Sciatic nerve (tissue), 2 donors: Measurements from ENCODE around the gene RAI1. TPM values are rescaled to one million over a fixed set of nuclear protein-coding genes. Genes with fewer than 3 reads are reported as not detected.
A peak's percentile ranks its signal among the peaks of the same experiment; 100 is the strongest.

ENCODE experiments used
- ATAC-seq: fragments of 200-7000 bp; cut with Tn5 transposase; one replicate; pipeline ENCODE4 v1.9.1; 2020; ENCODE audit warnings: mild to moderate bottlenecking, moderate library complexity
- DNase-seq: peaks from one replicate; pipeline ENCODE4 v3.0.0-alpha.2; 2020; ENCODE audit warnings: low spot score
- intact Hi-C: fragments of 100-400 bp; cut with DNase I; formaldehyde crosslinking; loops from one replicate; pipeline ENCODE4 v1.14.2; 2022
- total RNA-seq: library from RNA; stranded (reverse); fragmentation: NEBNext Ultra II Directional; extraction: Animal tissue kit (Norgen Biotek cat#: 25700); gene quantifications from one replicate; pipeline ENCODE4 v1.2.1, GENCODE V29; 2021
- donor health status: DM: no; HTN: no; CAD: no.
- donor health status: DM: no; HTN: no; CAD: no.

The RAI1 gene
- total RNA-seq, 1 donor from 2014 or later = 62.0 TPM

GRCh38 chr17:17722081-17722905 lies 41.0 kb downstream of the RAI1 start:
- intact Hi-C loops = no loop called here

GRCh38 chr17:17722906-17723353 lies 41.7 kb downstream of the RAI1 start:
- ATAC-seq = peak; percentile 14
- no peak for DNase-seq

More at GRCh38 chr17:17722081-17722905, 41.0 kb downstream of the RAI1 start:
- no peak for DNase-seq
- ATAC-seq = peak; percentile 50

GRCh38 chr17:17723354-17724261 lies 42.4 kb downstream of the RAI1 start:
- intact Hi-C loops = no loop called here
- ATAC-seq = peak; percentile 47
- no peak for DNase-seq

More at GRCh38 chr17:17722906-17723353, 41.7 kb downstream of the RAI1 start:
- intact Hi-C loops = no loop called here

- intact Hi-C loops = no loop called here
- DNase-seq (peak; percentile 76), ATAC-seq (peak; percentile 9)
Observed at GRCh38 chr17:17724307-17725010, 43.2 kb downstream of the RAI1 start.

- no peak for DNase-seq
- intact Hi-C loops = no loop called here
- ATAC-seq = peak; percentile 40
Observed at GRCh38 chr17:17725011-17725751, 43.9 kb downstream of the RAI1 start.

GRCh38 chr17:17725752-17726457 lies 44.6 kb downstream of the RAI1 start:
- no peak for ATAC-seq
- DNase-seq = no peak
- intact Hi-C loops = no loop called here

GRCh38 chr17:17726458-17727060 lies 45.3 kb downstream of the RAI1 start:
- intact Hi-C loops = no loop called here
- no peak for DNase-seq

GRCh38 chr17:17727111-17727659 lies 45.9 kb downstream of the RAI1 start:
- ATAC-seq (no peak), DNase-seq (no peak)
- intact Hi-C loops = no loop called here

More at GRCh38 chr17:17726458-17727060, 45.3 kb downstream of the RAI1 start:
- ATAC-seq = no peak

- intact Hi-C loops = no loop called here
- ATAC-seq (no peak), DNase-seq (no peak)
Observed at GRCh38 chr17:17728146-17728545, 46.9 kb downstream of the RAI1 start.

GRCh38 chr17:17728550-17729251 lies 47.4 kb downstream of the RAI1 start:
- no peak for DNase-seq
- intact Hi-C loops = no loop called here
- ATAC-seq = no peak

- intact Hi-C loops = loop anchor here (10.0 kb wide), 1 partner anchor 55 kb away; no protein-coding TSS in a partner anchor
- DNase-seq = no peak
- no peak for ATAC-seq
Observed at GRCh38 chr17:17729620-17730249, 48.5 kb downstream of the RAI1 start.

GRCh38 chr17:17730250-17730935 lies 49.1 kb downstream of the RAI1 start:
- DNase-seq = no peak
- intact Hi-C loops = loop anchor here (10.0 kb wide), 1 partner anchor 54 kb away; no protein-coding TSS in a partner anchor
- no peak for ATAC-seq

GRCh38 chr17:17732444-17732843 lies 51.2 kb downstream of the RAI1 start:
- no peak for ATAC-seq
- intact Hi-C loops = loop anchor here (10.0 kb wide), 1 partner anchor 52 kb away; no protein-coding TSS in a partner anchor
- DNase-seq = no peak

- no peak for ATAC-seq
- intact Hi-C loops = loop anchor here (10.0 kb wide), 1 partner anchor 52 kb away; no protein-coding TSS in a partner anchor
Observed at GRCh38 chr17:17732892-17733670, 51.8 kb downstream of the RAI1 start.

More at GRCh38 chr17:17732892-17733670, 51.8 kb downstream of the RAI1 start:
- no peak for DNase-seq
